ENCODE data around the gene MB21D2. TPM values are rescaled to one million over a fixed set of nuclear protein-coding genes. Genes with fewer than 3 reads are reported as not detected.

The MB21D2 gene
- total RNA-seq, 1 donor from 2014 or later: 15.1 TPM

DNA sequence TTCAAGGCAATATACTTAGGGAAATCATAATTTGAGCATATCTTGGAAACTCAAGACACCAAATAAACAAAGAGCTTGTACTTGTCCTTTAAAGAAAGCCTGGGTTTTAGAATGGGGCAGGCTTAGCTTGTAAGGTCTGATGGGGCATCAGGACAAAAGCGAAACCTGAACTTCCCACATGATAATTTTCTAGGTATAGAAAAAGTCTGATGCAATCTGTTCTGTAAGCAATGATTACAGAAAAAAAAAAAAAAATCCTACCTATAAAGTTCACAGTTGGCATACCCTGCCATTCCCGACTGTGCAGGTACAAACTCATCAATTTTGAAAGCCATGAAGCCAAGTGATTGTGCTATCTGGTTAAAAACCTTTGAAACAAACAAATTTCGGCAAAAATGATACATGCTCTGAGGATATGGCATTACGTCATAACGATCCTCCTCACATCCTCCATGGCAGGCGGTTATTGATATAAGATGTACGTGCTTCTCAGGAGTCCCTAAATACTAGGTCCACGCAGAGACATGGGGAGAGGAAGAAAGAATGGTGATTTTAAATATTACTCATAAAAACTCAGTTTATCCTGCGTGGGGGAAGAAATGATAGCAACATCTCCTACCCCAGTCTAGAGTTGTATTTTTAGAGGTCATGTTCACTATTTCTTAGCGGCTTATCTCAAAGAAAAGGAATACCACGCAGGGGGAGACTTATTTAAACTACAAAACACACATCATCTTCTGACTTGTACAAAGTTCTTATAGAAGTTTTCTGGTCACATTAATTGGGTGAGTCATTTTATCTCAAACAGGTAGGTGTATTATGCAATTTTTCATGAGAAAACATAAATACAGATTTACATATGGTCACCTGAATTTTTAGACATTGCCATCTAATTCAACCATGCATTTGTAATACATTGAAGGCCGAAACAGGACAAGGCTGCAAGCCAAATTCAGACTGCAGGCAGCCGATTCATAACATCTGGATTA lies 27.0 kb downstream of the MB21D2 start:
- Histone ChIP-seq H3F3A (ENCODE audit: low read depth) (no peaks in the 10 kb centered on the region), H2AFZ (replicated peaks) (no peak overlapping the region), H3K4me3 (no peak overlapping the region), H3K27me3 (no peaks in the 10 kb centered on the region), H3K9me3 (ENCODE audit: low read depth) (no peaks in the 10 kb centered on the region), H3K36me3 (no peaks in the 10 kb centered on the region), H4K20me1 (ENCODE audit: low read depth) (no peaks in the 10 kb centered on the region), H3K4me2 (no peak overlapping the region), H3K9ac (no peak overlapping the region), H3K4me1 (peaks cover 15% of the 10 kb centered on the region), H3K79me2 (ENCODE audit: low read depth) (peaks cover 38% of the 10 kb centered on the region), H3K27ac (no peak overlapping the region)
- Mint-ChIP-seq H3K4me1 (peaks cover 26% of the 10 kb centered on the region), H3K4me3 (no peak overlapping the region), H3K27ac (no peak overlapping the region), H3K36me3 (peaks cover 1% of the 10 kb centered on the region), H3K9me3 (no peaks in the 10 kb centered on the region), H3K27me3 (ENCODE audit: insufficient read depth, low read depth) (peaks cover 3% of the 10 kb centered on the region)
- DNase-seq (ENCODE audit: low spot score): no peak
- TF ChIP-seq, protein P1, sequence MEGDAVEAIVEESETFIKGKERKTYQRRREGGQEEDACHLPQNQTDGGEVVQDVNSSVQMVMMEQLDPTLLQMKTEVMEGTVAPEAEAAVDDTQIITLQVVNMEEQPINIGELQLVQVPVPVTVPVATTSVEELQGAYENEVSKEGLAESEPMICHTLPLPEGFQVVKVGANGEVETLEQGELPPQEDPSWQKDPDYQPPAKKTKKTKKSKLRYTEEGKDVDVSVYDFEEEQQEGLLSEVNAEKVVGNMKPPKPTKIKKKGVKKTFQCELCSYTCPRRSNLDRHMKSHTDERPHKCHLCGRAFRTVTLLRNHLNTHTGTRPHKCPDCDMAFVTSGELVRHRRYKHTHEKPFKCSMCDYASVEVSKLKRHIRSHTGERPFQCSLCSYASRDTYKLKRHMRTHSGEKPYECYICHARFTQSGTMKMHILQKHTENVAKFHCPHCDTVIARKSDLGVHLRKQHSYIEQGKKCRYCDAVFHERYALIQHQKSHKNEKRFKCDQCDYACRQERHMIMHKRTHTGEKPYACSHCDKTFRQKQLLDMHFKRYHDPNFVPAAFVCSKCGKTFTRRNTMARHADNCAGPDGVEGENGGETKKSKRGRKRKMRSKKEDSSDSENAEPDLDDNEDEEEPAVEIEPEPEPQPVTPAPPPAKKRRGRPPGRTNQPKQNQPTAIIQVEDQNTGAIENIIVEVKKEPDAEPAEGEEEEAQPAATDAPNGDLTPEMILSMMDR (IDR thresholded peaks at IDR 0.05): no peak
- TF ChIP-seq EZH2phosphoT487 (IDR thresholded peaks at IDR 0.05) (no peak), EZH2 (IDR thresholded peaks at IDR 0.05) (no peak)

DNA sequence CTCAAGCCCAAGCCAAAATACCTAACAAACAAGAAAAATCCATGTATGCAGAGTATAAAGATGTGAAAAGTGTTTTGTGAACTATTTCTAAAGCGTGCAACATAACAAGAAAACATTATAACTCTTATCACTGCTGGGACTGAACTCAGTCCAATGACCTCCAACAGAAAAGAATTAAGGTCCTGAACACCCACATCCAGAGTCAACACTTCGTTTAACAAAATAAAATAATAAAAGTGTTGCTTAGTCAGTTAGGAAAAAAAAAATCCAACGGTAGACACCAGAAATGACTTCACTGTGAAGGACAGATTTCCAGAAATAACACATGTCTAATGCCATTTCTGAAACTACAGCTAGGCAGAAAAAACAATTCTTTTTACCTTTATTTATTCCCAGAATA lies 28.0 kb downstream of the MB21D2 start:
- H3K79me2 ChIP-seq (ENCODE audit: low read depth): peaks cover 38% of the 10 kb centered on the region
- H3K27ac ChIP-seq: no peak overlapping the region
- peaks cover 26% of the 10 kb centered on the region for H3K4me1 Mint-ChIP-seq
- no peak for TF ChIP-seq EZH2phosphoT487 (IDR thresholded peaks at IDR 0.05)
- TF ChIP-seq, protein P1 (IDR thresholded peaks at IDR 0.05): no peak
- TF ChIP-seq EZH2 (IDR thresholded peaks at IDR 0.05): no peak
- H4K20me1 ChIP-seq (ENCODE audit: low read depth): no peaks in the 10 kb centered on the region
- no peak overlapping the region for H3K27ac Mint-ChIP-seq
- peaks cover 6% of the 10 kb centered on the region for H3K27me3 Mint-ChIP-seq (ENCODE audit: insufficient read depth, low read depth)
- peaks cover 15% of the 10 kb centered on the region for H3K4me1 ChIP-seq
- DNase-seq (ENCODE audit: low spot score): no peak
- H3F3A ChIP-seq (ENCODE audit: low read depth): no peaks in the 10 kb centered on the region
- peak overlapping the region; percentile 14 for H3K4me2 ChIP-seq
- no peaks in the 10 kb centered on the region for H3K9me3 ChIP-seq (ENCODE audit: low read depth)
- no peak overlapping the region for H3K9ac ChIP-seq
- H2AFZ ChIP-seq (replicated peaks): no peak overlapping the region
- H3K36me3 Mint-ChIP-seq: peaks cover 1% of the 10 kb centered on the region
- no peak overlapping the region for H3K4me3 ChIP-seq
- no peaks in the 10 kb centered on the region for H3K27me3 ChIP-seq
- H3K4me3 Mint-ChIP-seq: no peak overlapping the region
- no peaks in the 10 kb centered on the region for H3K36me3 ChIP-seq
- H3K9me3 Mint-ChIP-seq: no peaks in the 10 kb centered on the region

DNA sequence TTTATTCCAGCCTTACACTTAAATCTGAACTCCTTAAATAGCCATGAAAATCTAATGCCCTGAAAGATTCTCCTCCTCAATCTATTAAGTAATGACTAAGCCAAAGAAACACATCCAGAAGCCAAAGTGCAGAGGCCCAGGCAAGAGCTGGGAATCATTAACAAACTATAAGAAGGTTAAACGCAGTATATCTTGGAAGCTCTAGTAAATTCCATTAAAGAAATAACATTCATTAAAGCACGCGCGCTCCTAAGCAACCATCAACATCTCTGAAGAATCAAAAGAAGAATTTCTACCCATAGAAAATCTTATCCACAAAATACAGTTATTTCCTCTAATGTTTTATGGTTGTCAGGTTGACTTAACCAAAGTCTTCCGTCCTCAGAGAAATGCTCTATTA lies 29.5 kb downstream of the MB21D2 start:
- no peak for DNase-seq (ENCODE audit: low spot score)
- Histone ChIP-seq H3F3A (ENCODE audit: low read depth) (no peaks in the 10 kb centered on the region), H3K9me3 (ENCODE audit: low read depth) (no peaks in the 10 kb centered on the region), H3K9ac (no peak overlapping the region), H3K27me3 (no peaks in the 10 kb centered on the region), H4K20me1 (ENCODE audit: low read depth) (no peaks in the 10 kb centered on the region), H3K4me1 (peaks cover 15% of the 10 kb centered on the region), H3K4me2 (no peak overlapping the region), H3K79me2 (ENCODE audit: low read depth) (peaks cover 32% of the 10 kb centered on the region), H3K36me3 (no peaks in the 10 kb centered on the region), H3K4me3 (no peak overlapping the region), H3K27ac (no peak overlapping the region), H2AFZ (replicated peaks) (no peak overlapping the region)
- Mint-ChIP-seq H3K4me1 (peaks cover 22% of the 10 kb centered on the region), H3K36me3 (no peaks in the 10 kb centered on the region), H3K27me3 (ENCODE audit: insufficient read depth, low read depth) (peaks cover 6% of the 10 kb centered on the region), H3K4me3 (no peak overlapping the region), H3K27ac (no peak overlapping the region), H3K9me3 (no peaks in the 10 kb centered on the region)
- TF ChIP-seq, protein P1 (IDR thresholded peaks at IDR 0.05): no peak
- no peak for TF ChIP-seq EZH2 (IDR thresholded peaks at IDR 0.05)
- TF ChIP-seq EZH2phosphoT487 (IDR thresholded peaks at IDR 0.05): no peak
